IMR-90 (cell line): Measurements from ENCODE around the gene KIAA1586. TPM values are rescaled to one million over a fixed set of nuclear protein-coding genes. Genes with fewer than 3 reads are reported as not detected.

ENCODE experiments used
- ATAC-seq: fragments of 200-7000 bp; cut with Tn5 transposase; 2 replicates; pipeline ENCODE4 v1.9.1; 2020; ENCODE audit warnings: low read depth, mild to moderate bottlenecking, moderate library complexity
- BruUV-seq: library from RNA; stranded (reverse); fragments of 400-500 nt; replicated peaks from 2 replicates; lab custom pipeline; 2021; lab: Mats Ljungman, UMichigan
- CTCF ChIA-PET: fragments of 300-600 bp; formaldehyde crosslinking; extraction: SDS; loops from one replicate; lab custom pipeline; 2021; ENCODE audit warnings: antibody characterized with exemption; lab: Yijun Ruan, JAX
- POLR2A ChIA-PET: fragments of 300-600 bp; sonication (Branson Sonifier 250); formaldehyde crosslinking; loops from one replicate; lab custom pipeline; 2022; ENCODE audit warnings: antibody characterized with exemption; ENCODE audit not compliant: unreplicated experiment; lab: Charles Lee
- DNase-seq: peaks from one replicate; pipeline ENCODE4 v3.0.0; 2013
- H2AFZ ChIP-seq: replicated peaks from 2 replicates; pipeline ENCODE3; 2013; ENCODE audit warnings: low read length, mild to moderate bottlenecking; ENCODE audit not compliant: poor library complexity
- H2AK5ac ChIP-seq: 2 replicates; pipeline ENCODE4 v1.6.1; 2013; ENCODE audit warnings: low read depth, low read length, inconsistent platforms
- H2AK9ac ChIP-seq: replicated peaks from 2 replicates; pipeline ENCODE3; 2013; ENCODE audit warnings: mild to moderate bottlenecking, low read depth, low read length, moderate library complexity; ENCODE audit not compliant: poor library complexity
- H2BK120ac ChIP-seq: 2 replicates; pipeline ENCODE4 v1.6.1; 2013; ENCODE audit warnings: low read depth, low read length, inconsistent platforms
- H2BK15ac ChIP-seq: 3 replicates; pipeline ENCODE4 v1.6.1; 2013; ENCODE audit warnings: low read depth, low read length, inconsistent platforms
- H2BK20ac ChIP-seq: 2 replicates; pipeline ENCODE4 v1.6.1; 2013; ENCODE audit warnings: low read depth, mild to moderate bottlenecking, inconsistent platforms, low read length, moderate library complexity
- H2BK5ac ChIP-seq: 2 replicates; pipeline ENCODE4 v1.6.1; 2013; ENCODE audit warnings: mild to moderate bottlenecking, low read depth, low read length, inconsistent platforms; ENCODE audit not compliant: poor library complexity, severe bottlenecking
- H3K14ac ChIP-seq: replicated peaks from 2 replicates; pipeline ENCODE4 v1.6.1; 2013; ENCODE audit warnings: low read depth, low read length, inconsistent platforms
- H3K18ac ChIP-seq: 2 replicates; pipeline ENCODE4 v1.6.1; 2013; ENCODE audit warnings: low read depth, low read length, control low read depth
- H3K23ac ChIP-seq: 2 replicates; pipeline ENCODE4 v1.6.1; 2013; ENCODE audit warnings: low read depth, low read length, inconsistent platforms
- H3K27ac ChIP-seq: 2 replicates; pipeline ENCODE4 v1.5.1; 2013; ENCODE audit warnings: mild to moderate bottlenecking, control low read depth, low read length; ENCODE audit not compliant: insufficient read depth
- H3K27me3 ChIP-seq: 2 replicates; pipeline ENCODE4 v1.6.1; 2013; ENCODE audit warnings: low read length; ENCODE audit not compliant: control insufficient read depth, insufficient read depth
- H3K36me3 ChIP-seq: 2 replicates; pipeline ENCODE4 v1.6.1; 2013; ENCODE audit warnings: low read length, mixed read lengths; ENCODE audit not compliant: control insufficient read depth, insufficient read depth
- H3K4ac ChIP-seq: 2 replicates; pipeline ENCODE4 v1.6.1; 2013; ENCODE audit warnings: low read depth, low read length, inconsistent platforms
- H3K4me1 ChIP-seq: 2 replicates; pipeline ENCODE4 v1.6.1; 2013; ENCODE audit warnings: low read length, mixed read lengths; ENCODE audit not compliant: control insufficient read depth, insufficient read depth
- H3K4me2 ChIP-seq: 2 replicates; pipeline ENCODE4 v1.6.1; 2013; ENCODE audit warnings: low read depth, mild to moderate bottlenecking, control low read depth, low read length, moderate library complexity
- H3K4me3 ChIP-seq: 2 replicates; pipeline ENCODE4 v1.5.1; 2013; ENCODE audit warnings: low read depth, mild to moderate bottlenecking, control low read depth, low read length, moderate library complexity; ENCODE audit not compliant: insufficient read depth
- H3K56ac ChIP-seq: 2 replicates; pipeline ENCODE4 v1.6.1; 2013; ENCODE audit warnings: low read length, inconsistent platforms; ENCODE audit not compliant: insufficient read depth; ENCODE audit errors: extremely low read depth
- H3K79me1 ChIP-seq, 2 experiments: 2 replicates each; pipeline ENCODE4 v1.6.1; 2013; ENCODE audit warnings: low read length in 2 of 2, inconsistent platforms in 1 of 2, low read depth in 1 of 2
- H3K9ac ChIP-seq: 2 replicates; pipeline ENCODE4 v1.6.1; 2013; ENCODE audit warnings: low read depth, low read length, control low read depth
- H3K9me1 ChIP-seq: 2 replicates; pipeline ENCODE4 v1.6.1; 2013; ENCODE audit warnings: low read length, inconsistent platforms; ENCODE audit not compliant: insufficient read depth
- H3K9me3 ChIP-seq: 2 replicates; pipeline ENCODE4 v1.6.1; 2013; ENCODE audit warnings: low read length; ENCODE audit not compliant: control insufficient read depth, insufficient read depth
- H4K20me1 ChIP-seq: 2 replicates; pipeline ENCODE4 v1.6.1; 2013; ENCODE audit warnings: low read length, inconsistent platforms; ENCODE audit not compliant: insufficient read depth
- H4K5ac ChIP-seq: 2 replicates; pipeline ENCODE4 v1.6.1; 2013; ENCODE audit warnings: mild to moderate bottlenecking, low read depth, low read length, control low read depth
- H4K8ac ChIP-seq, 2 experiments: 2 replicates each; pipeline ENCODE4 v1.6.1; 2013; ENCODE audit warnings: low read depth in 2 of 2, low read length in 2 of 2, control low read depth in 1 of 2, inconsistent platforms in 1 of 2
- H4K91ac ChIP-seq: 2 replicates; pipeline ENCODE4 v1.6.1; 2013; ENCODE audit warnings: low read depth, low read length, inconsistent platforms; ENCODE audit not compliant: insufficient read depth
- CEBPB ChIP-seq: IDR thresholded peaks from 2 replicates; pipeline ENCODE4 v1.6.1; 2012; ENCODE audit warnings: low read depth, low read length, improper control_type of control experiment
- FOS ChIP-seq: fragments of 150-350 bp; IDR thresholded peaks from 2 replicates; pipeline ENCODE4 v1.6.1; 2016; ENCODE audit warnings: low read depth, low read length
- MAFK ChIP-seq: IDR thresholded peaks from 2 replicates; pipeline ENCODE4 v1.6.1; 2012; ENCODE audit warnings: low read depth, low read length, improper control_type of control experiment
- MAZ ChIP-seq: IDR thresholded peaks from 2 replicates; pipeline ENCODE4 v1.6.1; 2012; ENCODE audit warnings: low read depth, mild to moderate bottlenecking, low read length, improper control_type of control experiment, moderate library complexity, borderline replicate concordance
- NFE2L2 ChIP-seq: fragments of 150-350 bp; IDR thresholded peaks from 2 replicates; pipeline ENCODE4 v1.6.1; 2016; ENCODE audit warnings: low read depth, mild to moderate bottlenecking, low read length
- POLR2A ChIP-seq: IDR thresholded peaks from 2 replicates; pipeline ENCODE4 v1.6.1; 2012; ENCODE audit warnings: mild to moderate bottlenecking, low read depth, low read length
- RCOR1 ChIP-seq: IDR thresholded peaks from 2 replicates; pipeline ENCODE4 v1.6.1; 2012; ENCODE audit warnings: mild to moderate bottlenecking, low read length, improper control_type of control experiment; ENCODE audit not compliant: insufficient replicate concordance
- WGBS, 2 experiments: methylation state at CpG; one replicate each; pipeline versions ENCODE4 v1.1.5 to v1.1.7; 2013; ENCODE audit warnings: missing lambda C conversion rate in 2 of 2; ENCODE audit not compliant: insufficient read length in 1 of 2; ENCODE audit errors: extremely low coverage in 2 of 2; 5-methylcytosine and 5-hydroxymethylcytosine counted together
- dilution Hi-C: fragments of 300-500 bp; cut with HindIII; formaldehyde crosslinking; loops from one replicate; pipeline ENCODE4 v1.14.3; 2018; ENCODE audit warnings: low sequenced_read_pairs; ENCODE audit not compliant: unreplicated experiment
- in situ Hi-C: fragments of 300-500 bp; cut with MboI; formaldehyde crosslinking; loops from 3 replicates; pipeline ENCODE4 v1.14.3; 2019; ENCODE audit warnings: low sequenced_read_pairs, inconsistent platforms, mixed read lengths
- intact Hi-C: fragments of 100-400 bp; cut with micrococcal nuclease; formaldehyde crosslinking; loops from 2 replicates; pipeline ENCODE4 v1.10.0; 2022
- polyA plus RNA-seq, 3 experiments: library from polyadenylated mRNA; depleted of rRNA; stranded (reverse); fragments of >200 nt; gene quantifications; 2 replicates each; pipeline ENCODE4 v1.2.3, GENCODE V29; 2012; ENCODE audit warnings: low replicate concordance in 1 of 3
- total RNA-seq: library from RNA; depleted of rRNA; stranded (reverse); fragments of >200 nt; gene quantifications from 2 replicates; pipeline ENCODE4 v1.2.3, GENCODE V29; 2012
- TF ChIP-seq, protein P1 (sequence below): conservative IDR thresholded peaks from 2 replicates; pipeline ENCODE4 v1.5.1; 2012; ENCODE audit warnings: mild to moderate bottlenecking, low read depth, low read length, improper control_type of control experiment

Gene KIAA1586
- total and polyA plus RNA-seq, 2 of the 4 experiments (the other 2 are of a cell fraction) = 3.6 to 3.8 TPM

DNA sequence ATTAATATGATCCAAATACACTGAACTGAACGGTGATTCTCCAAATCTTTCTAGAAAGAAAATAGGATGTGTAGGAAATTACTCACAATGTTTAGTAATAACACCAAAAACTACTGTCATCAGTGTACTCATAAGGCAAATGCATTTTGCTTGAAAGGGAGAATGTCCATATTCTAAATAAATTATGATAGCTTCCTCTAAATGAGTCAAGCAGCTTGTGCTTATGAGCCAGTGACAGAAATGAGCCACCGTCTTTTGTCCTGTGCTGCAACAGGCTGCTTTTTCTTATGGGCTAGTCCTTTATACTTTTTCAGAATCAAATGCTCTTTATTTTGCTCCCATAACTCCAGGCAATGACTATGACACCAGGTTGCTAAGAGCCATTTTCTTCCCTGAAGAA, 39.0 kb downstream of the KIAA1586 start:
- in situ Hi-C loops (no loop called here), intact Hi-C loops (loop anchor here (5.0 kb wide), 1 partner anchor 183 kb away; no protein-coding TSS in a partner anchor), dilution Hi-C loops (no loop called here)
- Histone ChIP-seq H3K4me1 (peaks cover 10% of the 10 kb centered on the region), H2BK120ac (no peak overlapping the region), H3K36me3 (no peaks in the 10 kb centered on the region), H3K9me3 (no peaks in the 10 kb centered on the region), H3K14ac (no peak overlapping the region), H2BK15ac (no peak overlapping the region), H3K9ac (no peak overlapping the region), H2AK5ac (no peak overlapping the region), H4K91ac (no peak overlapping the region), H4K5ac (no peak overlapping the region), H2AK9ac (no peak overlapping the region), H2AFZ (no peak overlapping the region), H3K27ac (no peak overlapping the region), H3K4ac (no peak overlapping the region), H3K79me1 (0 out of 4 replicates have a peak, but pooled peaks cover 0 to 4% of the 10 kb centered on the region in 2 experiments), H3K18ac (no peak overlapping the region), H3K27me3 (no peaks in the 10 kb centered on the region), H3K4me2 (no peak overlapping the region), H4K20me1 (no peaks in the 10 kb centered on the region), H2BK5ac (no peak overlapping the region), H2BK20ac (no peak overlapping the region), H3K9me1 (no peaks in the 10 kb centered on the region; the same call in 1 of the 2 replicates), H3K23ac (no peak overlapping the region), H3K4me3 (no peak overlapping the region), H3K56ac (no peak overlapping the region), H4K8ac (no peak overlapping the region)
- DNase-seq (peak; percentile 22), ATAC-seq (no peak)
- CTCF ChIA-PET = no interaction called here
- no CpG with 5 or more reads among the region's 2 CpGs for WGBS, 2 experiments
- BruUV-seq = no TSS peak
- TF ChIP-seq POLR2A (no peak), RCOR1 (no peak), MAFK (no peak), NFE2L2 (no peak), FOS (no peak), MAZ (no peak), CEBPB (no peak)
- TF ChIP-seq, protein P1, sequence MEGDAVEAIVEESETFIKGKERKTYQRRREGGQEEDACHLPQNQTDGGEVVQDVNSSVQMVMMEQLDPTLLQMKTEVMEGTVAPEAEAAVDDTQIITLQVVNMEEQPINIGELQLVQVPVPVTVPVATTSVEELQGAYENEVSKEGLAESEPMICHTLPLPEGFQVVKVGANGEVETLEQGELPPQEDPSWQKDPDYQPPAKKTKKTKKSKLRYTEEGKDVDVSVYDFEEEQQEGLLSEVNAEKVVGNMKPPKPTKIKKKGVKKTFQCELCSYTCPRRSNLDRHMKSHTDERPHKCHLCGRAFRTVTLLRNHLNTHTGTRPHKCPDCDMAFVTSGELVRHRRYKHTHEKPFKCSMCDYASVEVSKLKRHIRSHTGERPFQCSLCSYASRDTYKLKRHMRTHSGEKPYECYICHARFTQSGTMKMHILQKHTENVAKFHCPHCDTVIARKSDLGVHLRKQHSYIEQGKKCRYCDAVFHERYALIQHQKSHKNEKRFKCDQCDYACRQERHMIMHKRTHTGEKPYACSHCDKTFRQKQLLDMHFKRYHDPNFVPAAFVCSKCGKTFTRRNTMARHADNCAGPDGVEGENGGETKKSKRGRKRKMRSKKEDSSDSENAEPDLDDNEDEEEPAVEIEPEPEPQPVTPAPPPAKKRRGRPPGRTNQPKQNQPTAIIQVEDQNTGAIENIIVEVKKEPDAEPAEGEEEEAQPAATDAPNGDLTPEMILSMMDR = no peak
- POLR2A ChIA-PET = no interaction called here
